ENCODE results near the gene XXYLT1.
"Not testable (repeated sequence)": the region's sequence is repeated elsewhere in the genome, so short reads cannot be mapped to it uniquely, and the experiment has no call there.

- TF ChIP-seq CTCF (IDR thresholded peaks at IDR 0.05); REST (IDR thresholded peaks at IDR 0.05); PHF8 (IDR thresholded peaks at IDR 0.05; ENCODE audit: borderline replicate concordance, low read depth); RFX5 (IDR thresholded peaks at IDR 0.05); MAZ (IDR thresholded peaks at IDR 0.05; ENCODE audit: borderline replicate concordance, low read depth, low read length); POLR2AphosphoS2 (conservative IDR thresholded peaks at IDR 0.05; ENCODE audit: low read length); RNF2 (IDR thresholded peaks at IDR 0.05; ENCODE audit: borderline replicate concordance, low read depth); MAX (IDR thresholded peaks at IDR 0.05); TP53 (CRISPR knock-in tag; IDR thresholded peaks at IDR 0.05); POLR2A (IDR thresholded peaks at IDR 0.05; ENCODE audit: low read length); MAFK (IDR thresholded peaks at IDR 0.05; ENCODE audit: partially characterized antibody); RAD21 (conservative IDR thresholded peaks at IDR 0.05 in 1 of 2, IDR thresholded peaks at IDR 0.05 in 1 of 2); CEBPB (IDR thresholded peaks at IDR 0.05): not testable (repeated sequence)
These were observed 55.4 kb downstream of the XXYLT1 start for GRCh38 chr3:195215576-195215975.

Data from A549 (cell line).